ENCODE data around the gene FCN3. TPM values are rescaled to one million over a fixed set of nuclear protein-coding genes. Genes with fewer than 3 reads are reported as not detected.

FCN3 gene
- total RNA-seq, 1 experiment from 2014 or later: 0.22 TPM

DNA sequence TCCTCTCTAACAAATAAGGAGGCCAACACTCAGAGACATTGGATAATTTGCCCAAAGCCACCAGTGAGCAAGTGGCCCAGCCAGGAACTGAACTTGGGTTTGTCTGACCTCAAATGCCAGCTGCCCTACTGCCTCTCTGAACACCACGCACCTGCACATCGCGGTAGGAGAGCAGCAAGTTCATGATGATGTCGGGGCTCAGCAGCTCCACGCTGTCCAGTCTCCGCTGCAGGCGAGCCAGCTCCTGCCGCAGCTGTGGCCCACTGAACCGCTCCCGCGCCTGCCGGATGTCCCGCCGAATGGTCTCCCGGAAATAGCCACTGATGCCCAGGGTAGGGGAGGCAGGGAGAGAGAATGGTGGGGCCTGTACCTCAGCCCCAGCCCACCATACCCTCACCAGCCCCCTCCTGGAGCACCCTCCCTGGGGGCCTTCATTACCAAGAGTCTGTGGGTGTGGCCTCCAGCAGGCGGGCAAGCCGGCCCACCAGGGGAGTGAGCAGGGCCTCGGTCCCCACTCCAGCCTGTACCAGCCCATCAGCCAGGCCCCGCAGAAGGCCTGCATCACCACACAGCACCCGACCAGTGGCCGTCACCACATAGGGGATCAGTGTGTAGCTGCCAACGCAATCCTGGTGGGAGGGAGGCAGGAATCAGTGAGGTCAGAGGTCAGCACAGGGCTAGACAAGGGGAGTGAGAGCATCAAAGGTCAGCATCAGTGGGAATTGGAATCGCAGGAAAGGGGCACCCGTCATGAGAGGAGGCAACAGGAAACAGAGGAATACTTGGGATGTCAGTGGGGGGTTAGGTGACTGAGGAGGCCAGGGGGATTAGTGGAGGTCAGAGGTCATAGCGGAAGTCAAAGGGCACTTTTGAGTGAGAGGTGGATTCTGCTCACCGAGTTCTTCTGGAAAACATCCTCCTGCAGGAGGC is 10.6 kb downstream of the FCN3 start:
- peaks cover 50% of the 10 kb centered on the region for H3K27me3 Mint-ChIP-seq (ENCODE audit: low read depth)
- no peak overlapping the region for H3K14ac ChIP-seq (ENCODE audit: insufficient read depth, low read length)
- no peak overlapping the region for H2BK5ac ChIP-seq (ENCODE audit: insufficient read length, low read length)
- H4K5ac ChIP-seq (ENCODE audit: insufficient read length, low read depth, low read length): no peak overlapping the region
- H3K4me1 Mint-ChIP-seq: peaks cover 23 to 39% of the 10 kb centered on the region in 2 experiments
- H3K23ac ChIP-seq (ENCODE audit: insufficient read length, low read depth, low read length): no peak overlapping the region
- no peaks in the 10 kb centered on the region for H3K79me2 ChIP-seq (ENCODE audit: insufficient read depth, low read length)
- no peak overlapping the region for H2BK12ac ChIP-seq (ENCODE audit: insufficient read length, low read depth, low read length)
- H3K79me1 ChIP-seq (ENCODE audit: insufficient read depth, low read depth, low read length, poor library complexity, severe bottlenecking): no peaks in the 10 kb centered on the region
- peaks cover 3% of the 10 kb centered on the region; the same call in 1 of the 2 replicates for H3K4me1 ChIP-seq (ENCODE audit: insufficient read depth, low read length)
- no CpG with 5 or more reads among the region's 26 CpGs for WGBS (ENCODE audit: extremely low coverage, insufficient read length, low lambda C conversion rate)
- no peak overlapping the region for H2AFZ ChIP-seq (ENCODE audit: low read length)
- no peak overlapping the region for H4K91ac ChIP-seq (ENCODE audit: insufficient read length, low read depth, low read length)
- H3T11ph ChIP-seq (ENCODE audit: low read length): no peak overlapping the region
- H4K20me1 ChIP-seq (ENCODE audit: control insufficient read depth, insufficient read depth, insufficient read length): peaks cover 6% of the 10 kb centered on the region
- no peak overlapping the region for H2BK120ac ChIP-seq (ENCODE audit: low read depth, low read length, poor library complexity, severe bottlenecking)
- H2BK15ac ChIP-seq (ENCODE audit: low read depth, low read length): no peak overlapping the region
- no peak overlapping the region for H3K4me2 ChIP-seq (ENCODE audit: insufficient read depth, insufficient read length, low read length)
- H3K36me3 Mint-ChIP-seq (ENCODE audit: insufficient read depth in 1 of 3, low read depth in 3 of 3): peaks cover 0 to 2% (median 1%) of the 10 kb centered on the region in 3 experiments; a peak in 3 of 7 replicates
- no peak overlapping the region for H4K8ac ChIP-seq (replicated peaks; ENCODE audit: insufficient read length, low read depth, low read length)
- no peak overlapping the region for H3K27ac ChIP-seq (ENCODE audit: insufficient read length, low read depth, low read length)
- H3K18ac ChIP-seq (ENCODE audit: insufficient read length, low read depth, low read length): no peak overlapping the region
- H3K23me2 ChIP-seq (ENCODE audit: insufficient read length, low read depth, low read length, poor library complexity, severe bottlenecking): peaks cover 22% of the 10 kb centered on the region
- peak overlapping the region in 1 of 2 experiments; percentile 50; a peak in 2 of 5 replicates for H3K4me3 Mint-ChIP-seq
- no peaks in the 10 kb centered on the region; a peak in 1 of 5 replicates for H3K9me3 Mint-ChIP-seq
- no peak for DNase-seq
- H3K9ac ChIP-seq (ENCODE audit: extremely low read depth, insufficient read length, low read length): no peak overlapping the region
- peaks cover 13% of the 10 kb centered on the region; the same call in 1 of the 2 replicates for H3K27me3 ChIP-seq (ENCODE audit: insufficient read depth, low read length)
- no peak overlapping the region for H3K4ac ChIP-seq (ENCODE audit: low read depth, low read length)
- no peak overlapping the region for H3K56ac ChIP-seq (ENCODE audit: insufficient read length, low read depth, low read length)
- H2BK20ac ChIP-seq (ENCODE audit: low read depth, low read length, poor library complexity, severe bottlenecking): no peak overlapping the region
- no peak overlapping the region for H2AK5ac ChIP-seq (ENCODE audit: insufficient read length, low read length)
- H3K27ac Mint-ChIP-seq: peak overlapping the region in 1 of 3 experiments; percentile 94; a peak in 2 of 7 replicates
- TF ChIP-seq CTCF (conservative IDR thresholded peaks at IDR 0.05): no peak
- no peaks in the 10 kb centered on the region for H3K9me3 ChIP-seq (ENCODE audit: control insufficient read depth, low read depth, low read length)

All from H9 (cell line).